Neural progenitor cell (in vitro differentiated cells): ENCODE measurements around the gene KLHDC3.

Experiments
- EZH2phosphoT487 ChIP-seq: fragments of 200-600 bp; sonication (generic); IDR thresholded peaks from 2 replicates; pipeline ENCODE4 v1.6.1; 2017; ENCODE audit warnings: antibody characterized with exemption
- TF ChIP-seq, protein P1 (sequence below): fragments of 200-600 bp; sonication (generic); IDR thresholded peaks from 2 replicates; pipeline ENCODE4 v1.5.1; 2017; ENCODE audit warnings: antibody characterized with exemption, mild to moderate bottlenecking

DNA sequence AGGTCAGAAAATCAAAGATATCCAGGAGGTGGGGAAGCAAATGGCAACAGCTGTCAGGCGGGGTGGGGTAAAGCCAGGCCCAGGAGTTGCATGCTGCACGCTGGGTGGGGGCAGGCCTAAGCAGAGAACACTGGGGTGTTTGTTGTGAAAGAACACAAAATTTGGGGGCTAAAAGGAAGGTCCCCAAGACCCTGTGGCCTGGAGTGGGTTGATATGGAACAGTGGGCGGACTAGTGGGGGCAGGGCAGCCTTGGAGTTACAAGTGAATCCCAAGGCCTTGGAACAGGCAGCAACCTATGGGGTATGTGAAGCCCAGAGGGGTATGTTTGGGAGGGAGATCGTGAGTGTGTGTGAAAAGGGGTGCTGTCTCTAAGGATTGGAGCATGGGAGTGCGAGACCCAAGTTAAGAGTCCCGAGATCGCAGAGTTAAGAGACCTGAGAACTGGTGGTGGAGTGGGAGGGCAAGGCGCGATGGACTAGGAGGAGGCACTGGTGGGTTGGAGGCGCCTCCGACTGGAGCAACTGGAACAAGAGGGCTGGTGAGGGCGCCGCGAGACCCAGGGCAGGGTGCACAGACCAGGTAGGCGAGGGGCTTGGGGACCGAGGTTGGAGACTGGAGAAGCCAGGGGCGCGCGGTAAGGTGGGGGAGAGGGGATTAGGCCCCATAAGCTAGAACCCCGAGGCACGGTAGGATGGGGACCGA is 38.9 kb downstream of the KLHDC3 start:
- TF ChIP-seq, protein P1, sequence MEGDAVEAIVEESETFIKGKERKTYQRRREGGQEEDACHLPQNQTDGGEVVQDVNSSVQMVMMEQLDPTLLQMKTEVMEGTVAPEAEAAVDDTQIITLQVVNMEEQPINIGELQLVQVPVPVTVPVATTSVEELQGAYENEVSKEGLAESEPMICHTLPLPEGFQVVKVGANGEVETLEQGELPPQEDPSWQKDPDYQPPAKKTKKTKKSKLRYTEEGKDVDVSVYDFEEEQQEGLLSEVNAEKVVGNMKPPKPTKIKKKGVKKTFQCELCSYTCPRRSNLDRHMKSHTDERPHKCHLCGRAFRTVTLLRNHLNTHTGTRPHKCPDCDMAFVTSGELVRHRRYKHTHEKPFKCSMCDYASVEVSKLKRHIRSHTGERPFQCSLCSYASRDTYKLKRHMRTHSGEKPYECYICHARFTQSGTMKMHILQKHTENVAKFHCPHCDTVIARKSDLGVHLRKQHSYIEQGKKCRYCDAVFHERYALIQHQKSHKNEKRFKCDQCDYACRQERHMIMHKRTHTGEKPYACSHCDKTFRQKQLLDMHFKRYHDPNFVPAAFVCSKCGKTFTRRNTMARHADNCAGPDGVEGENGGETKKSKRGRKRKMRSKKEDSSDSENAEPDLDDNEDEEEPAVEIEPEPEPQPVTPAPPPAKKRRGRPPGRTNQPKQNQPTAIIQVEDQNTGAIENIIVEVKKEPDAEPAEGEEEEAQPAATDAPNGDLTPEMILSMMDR: no peak
- TF ChIP-seq EZH2phosphoT487: no peak
